Mucosa of descending colon (tissue), 3 donors: ENCODE data around the gene CHN1. TPM values are rescaled to one million over a fixed set of nuclear protein-coding genes. Genes with fewer than 3 reads are reported as not detected.

Experiments
- ATAC-seq: fragments of 200-7000 bp; cut with Tn5 transposase; one replicate; pipeline ENCODE4 v1.9.1; 2020; ENCODE audit warnings: mild to moderate bottlenecking, moderate library complexity
- DNase-seq, 3 donors: peaks; one replicate each; pipeline ENCODE4 v3.0.0-alpha.2; 2020
- H3K36me3 ChIP-seq: fragments of 200-600 bp; one replicate; pipeline ENCODE4 v1.8.0; 2021; ENCODE audit warnings: low read depth, mild to moderate bottlenecking
- H3K4me1 ChIP-seq: fragments of 200-600 bp; one replicate; pipeline ENCODE4 v1.8.0; 2021; ENCODE audit warnings: low read depth, mild to moderate bottlenecking
- H3K4me3 ChIP-seq: fragments of 200-600 bp; one replicate; pipeline ENCODE4 v1.8.0; 2021; ENCODE audit warnings: mild to moderate bottlenecking
- H3K9me3 ChIP-seq: fragments of 200-600 bp; one replicate; pipeline ENCODE4 v1.8.0; 2021; ENCODE audit warnings: mild to moderate bottlenecking
- CTCF ChIP-seq: fragments of 200-600 bp; IDR thresholded peaks from one replicate; pipeline ENCODE4 v1.8.0; 2022; ENCODE audit warnings: antibody characterized with exemption, mild to moderate bottlenecking
- intact Hi-C, 2 donors: fragments of 100-400 bp; cut with DNase I in 1 of 2; cut with micrococcal nuclease in 1 of 2; formaldehyde crosslinking; loops; one replicate each; pipeline versions ENCODE4 v1.11.0 to v1.11.1; 2022; cut with DNase I, micrococcal nuclease
- total RNA-seq, 3 donors: library from RNA; stranded (reverse); fragmentation: NEBNext Ultra II Directional in 2 of 3; extraction: Animal tissue kit (Norgen Biotek cat#: 25700) in 2 of 3; gene quantifications; one replicate each; pipeline versions ENCODE4 v1.2.1 to v1.2.4, GENCODE V29; 2021 to 2023
- donor health status: DM: no; HTN: no; CAD: no; lungs with moderate emphysema.
- donor health status: DM: no; HTN: no; CAD: no.
- donor health status: DM: no; HTN: yes; CAD: no.

The CHN1 gene
- total RNA-seq, 3 donors from 2014 or later: 2.1 to 15.2 (median 3.9) TPM

GRCh38 chr2:174771631-174772471 lies 233.3 kb downstream of the CHN1 start:
- Histone ChIP-seq H3K4me1 (no peaks in the 10 kb centered on the region), H3K36me3 (no peaks in the 10 kb centered on the region), H3K9me3 (no peaks in the 10 kb centered on the region), H3K4me3 (no peak overlapping the region)
- intact Hi-C loops: loop anchor here (5.0 to 10.0 kb wide), 2 partner anchors 213 to 225 kb away; no protein-coding TSS in a partner anchor
- peak; percentile 53 for TF ChIP-seq CTCF
- ATAC-seq (peak; percentile 85), DNase-seq (peak in 2 of 3 donors; percentile 73 to 81)

- no peaks in the 10 kb centered on the region for H3K36me3 ChIP-seq
- no peak overlapping the region for H3K4me3 ChIP-seq
- no peak for TF ChIP-seq CTCF
- H3K4me1 ChIP-seq: no peaks in the 10 kb centered on the region
- DNase-seq (no peak), ATAC-seq (no peak)
- no peaks in the 10 kb centered on the region for H3K9me3 ChIP-seq
- intact Hi-C loops: loop anchor here (5.0 to 10.0 kb wide), 2 partner anchors 214 to 226 kb away; no protein-coding TSS in a partner anchor
These were observed 234.0 kb downstream of the CHN1 start for GRCh38 chr2:174771136-174771535.

GRCh38 chr2:174768557-174768956 lies 236.6 kb downstream of the CHN1 start:
- ATAC-seq (no peak), DNase-seq (no peak)
- Histone ChIP-seq H3K36me3 (no peaks in the 10 kb centered on the region), H3K4me3 (no peak overlapping the region), H3K9me3 (no peaks in the 10 kb centered on the region), H3K4me1 (no peaks in the 10 kb centered on the region)
- no peak for TF ChIP-seq CTCF
- intact Hi-C loops: no loop called here

- no peak for TF ChIP-seq CTCF
- ATAC-seq: no peak
- no peak for DNase-seq
- Histone ChIP-seq H3K9me3 (no peaks in the 10 kb centered on the region), H3K36me3 (no peaks in the 10 kb centered on the region), H3K4me1 (no peaks in the 10 kb centered on the region), H3K4me3 (no peak overlapping the region)
- intact Hi-C loops: no loop called here
These were observed 238.9 kb downstream of the CHN1 start for GRCh38 chr2:174766271-174766670.

GRCh38 chr2:174765576-174765975 lies 239.6 kb downstream of the CHN1 start:
- H3K9me3 ChIP-seq: no peaks in the 10 kb centered on the region
- no peaks in the 10 kb centered on the region for H3K36me3 ChIP-seq
- H3K4me1 ChIP-seq: no peaks in the 10 kb centered on the region
- no peak for DNase-seq
- H3K4me3 ChIP-seq: no peak overlapping the region
- intact Hi-C loops: no loop called here
- no peak for TF ChIP-seq CTCF
- no peak for ATAC-seq
